K562 (cell line): ENCODE data around the gene XPR1. TPM values are rescaled to one million over a fixed set of nuclear protein-coding genes. Genes with fewer than 3 reads are reported as not detected.

ENCODE experiments used
- ATAC-seq: fragments of 200-7000 bp; cut with Tn5 transposase; 3 replicates; pipeline ENCODE4 v1.9.1; 2020; ENCODE audit warnings: moderate library complexity
- BruUV-seq: library from RNA; stranded (reverse); fragments of 400-500 nt; replicated peaks from 2 replicates; lab custom pipeline; 2021; lab: Mats Ljungman, UMichigan
- CTCF ChIA-PET: fragments of 300-600 bp; formaldehyde crosslinking; extraction: SDS; loops from one replicate; lab custom pipeline; 2021; ENCODE audit warnings: low intra/inter-chr PET ratio; lab: Yijun Ruan, JAX
- POLR2A ChIA-PET: fragments of 300-600, 350-650 bp; sonication (Branson Sonifier 250); formaldehyde crosslinking; extraction: SDS; loops from one replicate; lab custom pipeline; 2021; ENCODE audit warnings: antibody characterized with exemption, inconsistent platforms; lab: Yijun Ruan, JAX
- DNase-seq, 4 experiments: peaks; one replicate each; pipeline versions ENCODE4 v3.0.0 to v3.0.0-alpha.2; 2011 to 2018; ENCODE audit warnings: low spot score in 3 of 4, mixed read lengths in 3 of 4; ENCODE audit errors: extremely low read depth in 1 of 4
- FAIRE-seq: peaks from 2 replicates; lab custom pipeline; 2011; peaks lifted over from hg19 to GRCh38; lab: Jason Lieb, UNC
- H2AFZ ChIP-seq: 2 replicates; pipeline ENCODE4 v1.6.0; 2011; ENCODE audit warnings: low read depth, low read length, control low read depth, inconsistent platforms
- H3K27ac ChIP-seq: fragments of 200-600 bp; 3 replicates; pipeline ENCODE4 v1.8.0; 2011; ENCODE audit warnings: low read depth, mild to moderate bottlenecking, control low read depth, inconsistent platforms, low read length, moderate library complexity, mixed read lengths; ENCODE audit errors: extremely low read depth
- H3K27me3 ChIP-seq, 2 experiments: fragments of 300-600 bp in 1 of 2; 2 replicates in 1 of 2; 3 replicates in 1 of 2; pipeline versions ENCODE4 v1.6.0 to v1.8.0; 2011; ENCODE audit warnings: inconsistent platforms in 2 of 2, low read length in 2 of 2, mild to moderate bottlenecking in 1 of 2, mixed read lengths in 1 of 2, moderate library complexity in 1 of 2; ENCODE audit not compliant: control insufficient read depth in 2 of 2, insufficient read depth in 2 of 2
- H3K36me3 ChIP-seq: fragments of 300-600 bp; 3 replicates; pipeline ENCODE4 v1.8.0; 2011; ENCODE audit warnings: mild to moderate bottlenecking, low read length, inconsistent platforms; ENCODE audit not compliant: control insufficient read depth, insufficient read depth
- H3K4me1 ChIP-seq, 2 experiments: fragments of 200-600 bp in 1 of 2; replicated peaks in 1 of 2; 2 replicates in 1 of 2; 3 replicates in 1 of 2; pipeline versions ENCODE4 v1.5.1 to v1.8.0; 2011; ENCODE audit warnings: inconsistent platforms in 2 of 2, low read length in 2 of 2, mild to moderate bottlenecking in 1 of 2, mixed read lengths in 1 of 2, moderate library complexity in 1 of 2; ENCODE audit not compliant: control insufficient read depth in 2 of 2, insufficient read depth in 2 of 2
- H3K4me2 ChIP-seq: 2 replicates; pipeline ENCODE4 v1.6.1; 2011; ENCODE audit warnings: low read length, control low read depth, inconsistent platforms, mixed read lengths; ENCODE audit not compliant: insufficient read depth
- H3K4me3 ChIP-seq: fragments of 200-600 bp; sonication (generic), shearing (Covaris generic); 2 replicates; pipeline ENCODE4 v1.5.1; 2016; ENCODE audit warnings: control low read depth, inconsistent platforms
- H3K79me2 ChIP-seq: fragments of 200-600 bp; 3 replicates; pipeline ENCODE4 v1.8.0; 2011; ENCODE audit warnings: low read length, inconsistent platforms; ENCODE audit not compliant: control insufficient read depth, insufficient read depth
- H3K9ac ChIP-seq, 2 experiments: 2 replicates each; pipeline versions ENCODE4 v1.6.0 to v1.6.1; 2011; ENCODE audit warnings: low read depth in 2 of 2, low read length in 2 of 2, control low read depth in 1 of 2, inconsistent platforms in 1 of 2, mild to moderate bottlenecking in 1 of 2, mixed read lengths in 1 of 2; ENCODE audit not compliant: insufficient read depth in 1 of 2
- H3K9me1 ChIP-seq: one replicate; pipeline ENCODE4 v1.6.0; 2011; ENCODE audit warnings: inconsistent platforms, mild to moderate bottlenecking, low read length, moderate library complexity; ENCODE audit not compliant: control insufficient read depth, insufficient read depth
- H3K9me3 ChIP-seq: replicated peaks from 2 replicates; pipeline ENCODE4 v1.5.1; 2011; ENCODE audit warnings: low read depth, low read length, inconsistent platforms; ENCODE audit not compliant: control insufficient read depth, insufficient read depth
- H4K20me1 ChIP-seq: replicated peaks from 2 replicates; pipeline ENCODE4 v1.6.1; 2011; ENCODE audit warnings: low read length, inconsistent platforms, mixed read lengths; ENCODE audit not compliant: control insufficient read depth, insufficient read depth
- CCAR2 ChIP-seq: fragments of 200-400 bp; formaldehyde crosslinking; IDR thresholded peaks from 2 replicates; pipeline ENCODE4 v1.6.1; 2017; ENCODE audit warnings: mild to moderate bottlenecking, low read depth, low read length
- CREB1 ChIP-seq, 2 experiments: sonication (generic) in 1 of 2; formaldehyde crosslinking in 1 of 2; IDR thresholded peaks; 2 replicates each; pipeline versions ENCODE4 v1.6.1 to v1.8.0; 2012 to 2022; ENCODE audit warnings: inconsistent platforms in 1 of 2, mild to moderate bottlenecking in 1 of 2, missing genetic modification reagents in 1 of 2, moderate library complexity in 1 of 2
- POLR2AphosphoS2 ChIP-seq: IDR thresholded peaks from 2 replicates; pipeline ENCODE4 v1.6.1; 2012; ENCODE audit warnings: low read length, improper control_type of control experiment
- RFX5 ChIP-seq: IDR thresholded peaks from 2 replicates; pipeline ENCODE4 v1.6.1; 2011; ENCODE audit warnings: low read depth, mild to moderate bottlenecking, improper control_type of control experiment, low read length
- SAFB ChIP-seq: fragments of 200-400 bp; formaldehyde crosslinking; IDR thresholded peaks from 2 replicates; pipeline ENCODE4 v1.6.1; 2017; ENCODE audit warnings: low read depth, low read length, borderline replicate concordance
- SUPT5H ChIP-seq: fragments of 450-650 bp; IDR thresholded peaks from 2 replicates; pipeline ENCODE4 v1.6.1; 2016
- TRIM28 ChIP-seq: fragments of 450-650 bp; IDR thresholded peaks from 2 replicates; pipeline ENCODE4 v1.6.1; 2017
- ZNF140 ChIP-seq: fragments of 250-450 bp; sonication (Bioruptor Pico); IDR thresholded peaks from 2 replicates; pipeline ENCODE4 v1.8.0; 2021; ENCODE audit warnings: moderate library complexity, mild to moderate bottlenecking, inconsistent platforms
- WGBS: fragments of 100-300 bp; shearing (Covaris generic); methylation state at CpG from one replicate; pipeline ENCODE4 v1.1.6; 2016; ENCODE audit warnings: low coverage, mixed read lengths; ENCODE audit not compliant: insufficient coverage; ENCODE audit errors: missing lambda C conversion rate; 5-methylcytosine and 5-hydroxymethylcytosine counted together
- in situ Hi-C: fragments of 300-500 bp; cut with MboI; formaldehyde crosslinking; loops from 4 replicates; pipeline ENCODE4 v1.15.0; 2018; ENCODE audit warnings: inconsistent platforms, mixed read lengths
- intact Hi-C: fragments of 100-400 bp; cut with micrococcal nuclease; formaldehyde crosslinking; loops from 2 replicates; pipeline ENCODE4 v1.14.2; 2022
- polyA plus RNA-seq, 8 experiments: library from polyadenylated mRNA; depleted of rRNA in 4 of 8; stranded (reverse) in 5 of 8; unstranded in 3 of 8; fragments of >200 nt; fragmentation: Nextera tagmentation in 2 of 8; fragmentation: Illumina TruSeq in 1 of 8; extraction: Ambion mirVana in 2 of 8; extraction: Trizol in 1 of 8; gene quantifications; 2 replicates each; pipeline versions ENCODE4 v1.2.1 to v1.2.3, GENCODE V29; 2011 to 2014; ENCODE audit warnings: inconsistent platforms in 1 of 8, missing spikeins in 1 of 8
- total RNA-seq, 7 experiments: library from RNA; depleted of rRNA in 6 of 7; stranded (reverse); fragments of >200 nt in 6 of 7; fragmentation: Illumina TruSeq in 2 of 7; extraction: Trizol in 2 of 7; gene quantifications; 2 replicates each; pipeline versions ENCODE4 v1.2.1 to v1.2.3, GENCODE V29; 2011 to 2021; ENCODE audit warnings: low replicate concordance in 1 of 7
- TF ChIP-seq, protein P1 (sequence below): fragments of 250-450 bp; sonication (Bioruptor Pico); IDR thresholded peaks from 2 replicates; pipeline ENCODE4 v1.6.1; 2021; ENCODE audit warnings: mild to moderate bottlenecking

Gene XPR1
- total and polyA plus RNA-seq, 9 of the 15 experiments (the other 6 are each of a cell fraction or from before 2014, with no cell fraction given), result 3.0 to 66.2 (median 38.6) TPM

DNA sequence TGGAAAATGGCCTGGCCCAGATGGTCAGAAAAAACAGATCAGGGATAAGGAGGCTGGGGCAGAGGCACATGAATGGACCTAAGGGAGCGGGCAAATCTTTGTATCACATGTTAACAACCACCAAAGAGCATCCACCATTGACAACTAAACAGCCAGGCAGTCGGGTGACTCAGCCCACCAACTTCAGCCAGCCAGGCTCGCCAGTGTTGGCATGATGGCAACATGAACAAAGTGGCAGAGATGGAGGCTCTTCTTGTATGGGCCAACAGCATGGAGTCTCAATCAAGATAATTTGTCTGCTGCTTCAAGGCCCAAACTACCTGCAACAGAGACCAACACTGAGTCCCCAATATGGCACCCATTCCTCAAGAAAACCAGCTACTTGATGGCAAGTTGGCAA is 264.3 kb downstream of the XPR1 start:
- Histone ChIP-seq H2AFZ (no peak overlapping the region), H3K4me1 (peaks cover 0 to 3% of the 10 kb centered on the region in 2 experiments; a peak in 1 of 5 replicates), H3K9me3 (no peaks in the 10 kb centered on the region), H3K9ac (no peak overlapping the region), H3K36me3 (no peaks in the 10 kb centered on the region), H4K20me1 (no peaks in the 10 kb centered on the region), H3K79me2 (no peaks in the 10 kb centered on the region), H3K4me2 (no peak overlapping the region), H3K4me3 (no peak overlapping the region), H3K27me3 (no peaks in the 10 kb centered on the region), H3K27ac (no peak overlapping the region), H3K9me1 (no peaks in the 10 kb centered on the region)
- ATAC-seq (no peak), FAIRE-seq (no peak), DNase-seq (no peak)
- CTCF ChIA-PET, result no interaction called here
- TF ChIP-seq SAFB, result no peak
- TF ChIP-seq TRIM28, result no peak
- no peak for TF ChIP-seq ZNF140
- TF ChIP-seq POLR2AphosphoS2, result peak; percentile 30; the same call in 1 of the 2 replicates
- TF ChIP-seq, protein P1, sequence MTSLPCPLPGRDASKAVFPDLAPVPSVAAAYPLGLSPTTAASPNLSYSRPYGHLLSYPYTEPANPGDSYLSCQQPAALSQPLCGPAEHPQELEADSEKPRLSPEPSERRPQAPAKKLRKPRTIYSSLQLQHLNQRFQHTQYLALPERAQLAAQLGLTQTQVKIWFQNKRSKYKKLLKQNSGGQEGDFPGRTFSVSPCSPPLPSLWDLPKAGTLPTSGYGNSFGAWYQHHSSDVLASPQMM (CRISPR knock-in tag), result no peak
- no peak for TF ChIP-seq RFX5
- 0 out of 2 replicates have a peak, but pooled peaks have one; percentile 1 for TF ChIP-seq SUPT5H
- no peak for TF ChIP-seq CCAR2
- TF ChIP-seq CREB1 (IDR thresholded peaks at IDR 0.05), result no peak
- TF ChIP-seq CREB1 (CRISPR knock-in tag; IDR thresholded peaks at IDR 0.05), result no peak
- no TSS peak for BruUV-seq
- 62% methylated on average over 3 of the region's 3 CpGs for WGBS
- in situ Hi-C loops, result no loop called here
- intact Hi-C loops, result no loop called here
- POLR2A ChIA-PET, result interaction anchor here (1.4 kb wide), 1 partner anchor 9 kb away, joined by 4 read pairs; no protein-coding TSS in a partner anchor
